GM21529 (cell line): ENCODE measurements around the gene DDX54.
"Not testable (repeated sequence)": the region's sequence is repeated elsewhere in the genome, so short reads cannot be mapped to it uniquely, and the experiment has no call there.

Experiments used
- ATAC-seq: cut with Tn5 transposase; IDR thresholded peaks from one replicate; pipeline ENCODE4 v1.9.1; 2021; ENCODE audit not compliant: unreplicated experiment

The DDX54 gene

GRCh38 chr12:113127791-113128199 is 57.5 kb downstream of the DDX54 start:
- no peak for ATAC-seq

- no peak for ATAC-seq
Measured at GRCh38 chr12:113120670-113121370, 64.5 kb downstream of the DDX54 start.

- no peak for ATAC-seq
Measured at GRCh38 chr12:113119980-113120669, 65.2 kb downstream of the DDX54 start.

GRCh38 chr12:113118142-113118541 is 67.1 kb downstream of the DDX54 start:
- no peak for ATAC-seq

GRCh38 chr12:113117684-113118083 is 67.6 kb downstream of the DDX54 start:
- not testable (repeated sequence) for ATAC-seq

GRCh38 chr12:113116875-113117274 is 68.4 kb downstream of the DDX54 start:
- ATAC-seq: no peak

GRCh38 chr12:113115455-113116126 is 69.7 kb downstream of the DDX54 start:
- no peak for ATAC-seq

GRCh38 chr12:113114447-113115178 is 70.7 kb downstream of the DDX54 start:
- ATAC-seq: no peak

- ATAC-seq: no peak
Measured at GRCh38 chr12:113113397-113113796, 71.9 kb downstream of the DDX54 start.

GRCh38 chr12:113112043-113112899 is 73.0 kb downstream of the DDX54 start:
- no peak for ATAC-seq

GRCh38 chr12:113111247-113111646 is 74.0 kb downstream of the DDX54 start:
- no peak for ATAC-seq

GRCh38 chr12:113109872-113110599 is 75.2 kb downstream of the DDX54 start:
- no peak for ATAC-seq

- ATAC-seq: no peak
Measured at GRCh38 chr12:113109360-113109759, 75.9 kb downstream of the DDX54 start.

GRCh38 chr12:113108308-113108707 is 77.0 kb downstream of the DDX54 start:
- no peak for ATAC-seq
